HT-29 (cell line): ENCODE measurements around the gene TELO2. TPM values are rescaled to one million over a fixed set of nuclear protein-coding genes. Genes with fewer than 3 reads are reported as not detected.

ENCODE experiments used
- DNase-seq: peaks from one replicate; pipeline ENCODE4 v3.0.0-alpha.2; 2015; ENCODE audit warnings: low spot score
- total RNA-seq: library from RNA; depleted of rRNA; stranded (reverse); fragments of >200 nt; shearing (Covaris generic); gene quantifications from 2 replicates; pipeline ENCODE4 v1.2.3, GENCODE V29; 2014; rRNA removed

Gene TELO2
- total RNA-seq, 1 experiment from 2014 or later = 72.4 TPM

GRCh38 chr16:1553946-1554825 is 61.0 kb downstream of the TELO2 start:
- DNase-seq = no peak

DNA sequence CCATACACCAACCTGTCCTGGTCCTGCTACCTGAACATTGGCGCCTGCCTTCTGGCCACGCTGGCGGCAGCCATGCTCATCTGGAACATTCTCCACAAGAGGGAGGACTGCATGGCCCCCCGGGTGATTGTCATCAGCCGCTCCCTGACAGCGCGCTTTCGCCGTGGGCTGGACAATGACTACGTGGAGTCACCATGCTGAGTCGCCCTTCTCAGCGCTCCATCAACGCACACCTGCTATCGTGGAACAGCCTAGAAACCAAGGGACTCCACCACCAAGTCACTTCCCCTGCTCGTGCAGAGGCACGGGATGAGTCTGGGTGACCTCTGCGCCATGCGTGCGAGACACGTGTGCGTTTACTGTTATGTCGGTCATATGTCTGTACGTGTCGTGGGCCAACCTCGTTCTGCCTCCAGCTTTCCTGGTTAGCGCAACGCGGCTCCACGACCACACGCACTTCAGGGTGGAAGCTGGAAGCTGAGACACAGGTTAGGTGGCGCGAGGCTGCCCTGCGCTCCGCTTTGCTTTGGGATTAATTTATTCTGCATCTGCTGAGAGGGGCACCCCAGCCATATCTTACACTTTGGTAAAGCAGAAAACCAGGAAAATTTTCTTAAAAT is 61.8 kb downstream of the TELO2 start:
- no peak for DNase-seq

DNA sequence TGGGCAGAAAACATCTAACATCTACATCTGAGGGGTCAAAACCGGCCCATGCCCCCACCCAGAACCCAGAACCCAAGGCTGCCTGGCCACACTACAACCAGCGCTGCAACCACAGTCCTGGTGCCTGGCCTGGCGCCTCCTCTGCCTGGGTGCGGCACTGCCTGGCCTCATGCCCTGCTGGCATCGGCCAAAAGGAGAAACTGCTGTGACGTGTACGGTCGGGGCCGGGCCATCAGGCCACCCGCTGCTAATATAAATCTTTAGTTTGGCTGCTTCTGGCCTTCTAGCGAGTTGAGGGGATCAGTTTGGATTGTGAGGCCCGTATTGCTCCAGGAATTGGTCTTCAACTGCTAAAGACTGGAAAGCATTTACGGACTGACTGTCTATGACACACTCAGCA is 63.1 kb downstream of the TELO2 start:
- no peak for DNase-seq

DNA sequence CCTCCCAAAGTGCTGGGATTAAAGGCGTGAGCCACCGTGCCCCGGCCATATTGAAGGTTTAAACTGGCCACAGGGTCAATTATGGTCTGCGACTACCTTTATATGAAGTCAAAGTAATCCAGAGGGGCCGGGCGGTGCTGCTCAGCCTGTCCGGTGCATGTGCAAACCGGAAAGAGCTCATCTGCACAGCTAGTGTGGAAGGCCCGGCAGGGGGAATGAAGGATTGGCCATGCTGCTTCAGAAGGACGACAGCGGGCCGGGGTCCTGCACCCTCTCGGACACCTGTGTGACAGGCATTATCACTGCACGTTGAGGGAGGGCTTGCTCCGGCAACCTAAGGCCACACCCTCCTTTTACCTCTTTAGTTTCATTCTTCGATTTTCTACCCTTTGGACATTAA is 63.9 kb downstream of the TELO2 start:
- no peak for DNase-seq

- no peak for DNase-seq
Measured at GRCh38 chr16:1557576-1557975, 64.4 kb downstream of the TELO2 start.

DNA sequence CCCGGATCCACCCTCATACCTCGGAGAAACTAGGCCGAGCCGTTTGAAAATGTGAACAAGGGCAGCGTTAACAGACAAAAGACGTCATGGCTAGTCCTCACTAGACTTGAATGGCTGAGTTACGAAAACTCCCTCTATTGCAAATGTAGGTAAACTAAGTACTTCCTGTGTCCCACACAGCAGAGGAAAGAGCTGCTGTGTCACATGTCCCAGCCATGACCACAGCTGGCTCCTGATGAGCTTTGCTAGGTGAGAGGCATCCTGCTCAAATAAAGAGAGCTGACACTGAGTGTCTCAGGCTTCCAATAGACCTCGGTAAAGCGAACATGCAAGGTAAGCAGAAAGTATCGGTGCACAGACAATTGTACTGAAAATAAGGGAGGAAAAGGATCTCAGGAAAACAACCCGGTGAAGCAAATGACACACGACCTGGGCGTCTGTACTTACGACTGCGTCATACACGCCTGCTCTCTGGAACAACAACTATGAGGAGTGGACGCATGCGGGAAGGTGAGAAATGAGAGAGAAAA is 66.4 kb downstream of the TELO2 start:
- no peak for DNase-seq

Other genes with a start within 250 kb of the TELO2 start
- not detected in 2 replicates for gene TPSD1, start 237.3 kb upstream of the TELO2 start, total RNA-seq
- 90.1 and 116 TPM in 2 replicates for gene UBE2I, start 183.7 kb upstream of the TELO2 start, total RNA-seq
- 8.2 and 14.1 TPM in 2 replicates for gene BAIAP3, start 159.7 kb upstream of the TELO2 start, total RNA-seq
- 155 and 181 TPM in 2 replicates for gene TSR3, start 141.5 kb upstream of the TELO2 start, total RNA-seq
- gene GNPTG, start 141.4 kb upstream of the TELO2 start, total RNA-seq = 46.6 and 50.9 TPM in 2 replicates
- gene UNKL, start 78.7 kb upstream of the TELO2 start, total RNA-seq = 29.1 and 32.0 TPM in 2 replicates
- gene UQCC4, start 72.6 kb upstream of the TELO2 start, total RNA-seq = 50.9 and 58.1 TPM in 2 replicates
- 0.10 TPM in 1 of 2 replicates, not detected in the other for gene PERCC1, start 62.3 kb upstream of the TELO2 start, total RNA-seq
- not detected in 2 replicates for gene CCDC154, start 48.8 kb upstream of the TELO2 start, total RNA-seq
- gene CLCN7, start 18.3 kb upstream of the TELO2 start, total RNA-seq = 121 and 151 TPM in 2 replicates
- 0.15 TPM in 1 of 2 replicates, not detected in the other for gene PTX4, start 4.4 kb upstream of the TELO2 start, total RNA-seq
- 0.61 and 0.78 TPM in 2 replicates for gene TMEM204, start 40.3 kb downstream of the TELO2 start, total RNA-seq
- gene IFT140, start 118.7 kb downstream of the TELO2 start, total RNA-seq = 12.5 and 16.3 TPM in 2 replicates
- 9.7 and 10.6 TPM in 2 replicates for gene CRAMP1, start 119.0 kb downstream of the TELO2 start, total RNA-seq
- gene JPT2, start 184.9 kb downstream of the TELO2 start, total RNA-seq = 96.1 and 106 TPM in 2 replicates
- gene MAPK8IP3, start 212.8 kb downstream of the TELO2 start, total RNA-seq = 91.6 and 120 TPM in 2 replicates